Endothelial cell of umbilical vein (primary cell): Measurements from ENCODE around the gene SMURF2. TPM values are rescaled to one million over a fixed set of nuclear protein-coding genes. Genes with fewer than 3 reads are reported as not detected.

Experiments used
- Bru-seq: library from RNA; stranded (reverse); fragments of 400-500 nt; gene quantifications from one replicate; lab custom pipeline; 2021; lab: Mats Ljungman, UMichigan
- BruChase-seq, 2 experiments: library from RNA; stranded (reverse); fragments of 400-500 nt; gene quantifications; one replicate each; lab custom pipeline; 2021; lab: Mats Ljungman, UMichigan
- BruUV-seq: library from RNA; stranded (reverse); fragments of 400-500 nt; replicated peaks from 2 replicates; lab custom pipeline; 2021; lab: Mats Ljungman, UMichigan
- CTCF ChIA-PET: fragments of 300-600, 350-600 bp; sonication (Branson Sonifier 250); formaldehyde crosslinking; loops from one replicate; lab custom pipeline; 2021; ENCODE audit warnings: antibody characterized with exemption, inconsistent platforms; lab: Charles Lee
- POLR2A ChIA-PET: fragments of 300-600, 350-600 bp; sonication (Branson Sonifier 250); formaldehyde crosslinking; loops from one replicate; lab custom pipeline; 2021; ENCODE audit warnings: antibody characterized with exemption, inconsistent platforms; lab: Charles Lee
- DNase-seq: peaks from one replicate; pipeline ENCODE4 v3.0.0-alpha.2; 2011; ENCODE audit warnings: low read depth, low spot score
- FAIRE-seq: peaks from 2 replicates; lab custom pipeline; 2011; peaks lifted over from hg19 to GRCh38; lab: Jason Lieb, UNC
- H2AFZ ChIP-seq: 2 replicates; pipeline ENCODE4 v1.6.0; 2012; ENCODE audit warnings: low read depth, low read length, control low read depth, inconsistent platforms
- H3K27ac ChIP-seq: 2 replicates; pipeline ENCODE4 v1.5.1; 2011; ENCODE audit warnings: low read depth, mild to moderate bottlenecking, control low read depth, low read length, moderate library complexity; ENCODE audit not compliant: insufficient read depth
- H3K27me3 ChIP-seq, 2 experiments: 2 replicates each; pipeline versions ENCODE4 v1.6.0 to v1.6.1; 2011; ENCODE audit warnings: low read length in 2 of 2, mixed read lengths in 1 of 2; ENCODE audit not compliant: control insufficient read depth in 2 of 2, insufficient read depth in 2 of 2
- H3K36me3 ChIP-seq, 2 experiments: 2 replicates in 1 of 2; 3 replicates in 1 of 2; pipeline ENCODE4 v1.5.1; 2011; ENCODE audit warnings: low read length in 2 of 2, mild to moderate bottlenecking in 1 of 2, moderate library complexity in 1 of 2; ENCODE audit not compliant: control insufficient read depth in 2 of 2, insufficient read depth in 2 of 2; ENCODE audit errors: extremely low read depth in 1 of 2
- H3K4me1 ChIP-seq: 3 replicates; pipeline ENCODE4 v1.5.1; 2011; ENCODE audit warnings: mild to moderate bottlenecking, low read length; ENCODE audit not compliant: control insufficient read depth, insufficient read depth; ENCODE audit errors: extremely low read depth
- H3K4me2 ChIP-seq: 2 replicates; pipeline ENCODE4 v1.6.1; 2011; ENCODE audit warnings: low read length, control low read depth, mixed read lengths; ENCODE audit not compliant: insufficient read depth
- H3K4me3 ChIP-seq, 3 experiments: fragments of 200-600 bp in 1 of 3; sonication (generic), shearing (Covaris generic) in 1 of 3; replicated peaks in 1 of 3; 2 replicates each; pipeline ENCODE4 v1.5.1; 2011 to 2016; ENCODE audit warnings: control low read depth in 3 of 3, low read length in 3 of 3, mild to moderate bottlenecking in 2 of 3, inconsistent platforms in 1 of 3, low read depth in 1 of 3, moderate library complexity in 1 of 3; ENCODE audit not compliant: insufficient read depth in 1 of 3
- H3K79me2 ChIP-seq: 2 replicates; pipeline ENCODE4 v1.6.0; 2012; ENCODE audit warnings: low read length, inconsistent platforms; ENCODE audit not compliant: control insufficient read depth, insufficient read depth
- H3K9ac ChIP-seq: replicated peaks from 2 replicates; pipeline ENCODE3; 2011; ENCODE audit warnings: low read length, control low read depth; ENCODE audit not compliant: insufficient read depth; ENCODE audit errors: extremely low read depth
- H3K9me1 ChIP-seq: replicated peaks from 3 replicates; pipeline ENCODE4 v1.6.0; 2011; ENCODE audit warnings: mild to moderate bottlenecking, low read length; ENCODE audit not compliant: control insufficient read depth, insufficient read depth; ENCODE audit errors: extremely low read depth
- H3K9me3 ChIP-seq: replicated peaks from 2 replicates; pipeline ENCODE4 v1.5.1; 2012; ENCODE audit warnings: low read length, inconsistent platforms; ENCODE audit not compliant: control insufficient read depth, insufficient read depth
- H4K20me1 ChIP-seq: replicated peaks from 2 replicates; pipeline ENCODE3; 2011; ENCODE audit warnings: mild to moderate bottlenecking, low read length; ENCODE audit not compliant: control insufficient read depth, insufficient read depth; ENCODE audit errors: extremely low read depth
- POLR2A ChIP-seq: IDR thresholded peaks from 2 replicates; pipeline ENCODE4 v1.6.1; 2012; ENCODE audit warnings: low read depth, mild to moderate bottlenecking, control low read depth, low read length
- POLR2AphosphoS5 ChIP-seq: IDR thresholded peaks from 2 replicates; pipeline ENCODE4 v1.6.1; 2012; ENCODE audit warnings: low read depth, mild to moderate bottlenecking, control low read depth, low read length, moderate library complexity; ENCODE audit not compliant: insufficient read depth
- dilution Hi-C: fragments of 300-500 bp; cut with MboI; formaldehyde crosslinking; loops from one replicate; pipeline ENCODE4 v1.15.0; 2019; ENCODE audit warnings: low sequenced_read_pairs; ENCODE audit not compliant: extremely low pct_ligation_motif_present
- intact Hi-C: fragments of 100-400 bp; cut with micrococcal nuclease; formaldehyde crosslinking; loops from one replicate; pipeline ENCODE4 v1.10.0; 2022
- long read RNA-seq: library from polyadenylated mRNA; stranded (forward); transcript quantifications from one replicate; pipeline ENCODE4 v2.0.0, GENCODE V29; 2021
- polyA minus RNA-seq, 3 experiments: library from RNA; depleted of rRNA, polyadenylated mRNA; stranded (reverse); fragments of >200 nt; gene quantifications; 1 replicate in 1 of 3; 2 replicates in 2 of 3; pipeline ENCODE4 v1.2.3, GENCODE V29; 2011
- polyA plus RNA-seq, 4 experiments: library from polyadenylated mRNA; depleted of rRNA in 3 of 4; stranded (reverse) in 3 of 4; unstranded in 1 of 4; fragments of >200 nt; gene quantifications; 2 replicates each; pipeline versions ENCODE4 v1.2.1 to v1.2.3, GENCODE V29; 2011 to 2012; ENCODE audit warnings: missing spikeins in 1 of 4
- total RNA-seq: library from RNA; stranded (reverse); gene quantifications from 2 replicates; pipeline ENCODE4 v1.2.3, GENCODE V29; 2021
- TF ChIP-seq, protein P1 (sequence below), 2 donors: IDR thresholded peaks; 1 replicate in 1 of 2; 2 replicates in 1 of 2; pipeline ENCODE4 v1.5.1; 2011; ENCODE audit warnings: low read length in 2 of 2, mild to moderate bottlenecking in 2 of 2, moderate library complexity in 2 of 2, control low read depth in 1 of 2, inconsistent platforms in 1 of 2, low read depth in 1 of 2; ENCODE audit not compliant: insufficient read depth in 1 of 2; ENCODE audit errors: extremely low read depth in 1 of 2
- TF ChIP-seq, protein P2 (sequence below): IDR thresholded peaks from 2 replicates; pipeline ENCODE4 v1.6.1; 2011; ENCODE audit not compliant: insufficient read depth, insufficient read length

SMURF2 gene
- total RNA-seq (105 and 108 TPM in 2 replicates), polyA plus RNA-seq (23.8 and 32.9 TPM in 2 replicates), polyA minus RNA-seq (143 and 160 TPM in 2 replicates), Bru-seq, nascent RNA (percentile 99 among the genes with signal in this experiment), BruChase-seq, experiment 1, labeled RNA remaining after a 6-hour chase (percentile 95 among the genes with signal in this experiment), BruChase-seq, experiment 2, labeled RNA remaining after a 2-hour chase (percentile 97 among the genes with signal in this experiment)
- 39.6 and 40.3 TPM in 2 replicates for polyA plus RNA-seq (2011; cell fraction: cytosol; rRNA removed)
- polyA plus RNA-seq (2011; cell fraction: nucleus; rRNA removed), result 103 and 124 TPM in 2 replicates
- polyA plus RNA-seq (2012), result 124 and 143 TPM in 2 replicates
- polyA minus RNA-seq (2011; cell fraction: cytosol; rRNA and poly(A)+ RNA removed), result 9.0 TPM
- polyA minus RNA-seq (2011; cell fraction: nucleus; rRNA and poly(A)+ RNA removed), result 144 and 211 TPM in 2 replicates
- long read RNA-seq, full-length matches to known transcripts, result 162 of 280 reads
- long read RNA-seq, partial matches to known transcripts, result 21 of 280 reads
- long read RNA-seq, other reads (novel, unspliced or antisense), result 97 of 280 reads

DNA sequence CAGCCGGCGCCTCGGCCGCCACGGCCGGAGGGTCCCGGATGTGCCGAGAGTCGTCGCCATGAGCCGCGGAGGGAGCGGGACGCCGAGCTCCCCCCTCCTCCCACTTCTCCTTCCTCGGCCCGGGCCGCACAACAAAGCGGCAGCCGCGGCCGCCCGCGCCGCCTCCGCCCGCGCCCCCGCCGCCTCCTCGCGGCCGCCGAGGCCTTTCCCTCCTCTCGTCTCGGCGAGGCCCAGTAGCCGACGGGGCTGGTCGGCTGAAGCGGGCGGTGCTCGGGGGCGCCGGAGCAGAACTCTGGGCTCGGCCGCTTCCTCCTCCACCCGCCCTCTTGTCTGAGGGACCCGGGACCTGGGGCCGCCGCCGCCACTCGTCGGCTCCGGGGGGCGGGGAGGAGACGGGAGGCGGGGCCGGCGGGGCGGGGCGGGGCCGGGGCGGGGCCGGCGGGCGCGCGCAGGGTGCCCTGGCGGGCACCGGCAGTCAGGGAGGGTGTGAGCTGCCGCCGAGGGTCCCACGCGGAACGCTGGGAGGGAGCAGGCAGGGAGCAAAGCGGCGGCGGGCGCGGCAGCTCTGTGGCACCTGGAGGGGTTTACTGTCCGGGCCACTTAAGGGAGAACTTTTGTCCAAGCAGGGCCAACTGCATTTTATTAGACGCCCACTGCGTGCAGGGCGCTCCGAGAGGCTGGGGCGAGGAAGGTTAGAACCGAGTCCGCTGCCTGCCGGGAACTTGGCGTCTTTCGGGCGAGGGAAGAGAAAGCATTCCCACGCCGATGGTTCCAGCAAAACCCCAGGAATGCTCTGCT lies at the start of gene SMURF2:
SMURF2 (minus strand) TSS at position 332 of the 798 bp plus-strand sequence. CDS start 427 bp downstream, outside the sequence.
- no peak for FAIRE-seq
- Histone ChIP-seq H3K9me3 (no peaks in the 10 kb centered on the region), H3K4me3 (peak within 1 kb of the TSS; percentile 92 to 97 (median 95)), H3K4me1 (peaks cover 29% of the 10 kb centered on the region), H3K79me2 (peaks cover 58% of the 10 kb centered on the region), H3K27me3 (no peaks in the 10 kb centered on the region), H4K20me1 (peaks cover 4% of the 10 kb centered on the region), H3K9me1 (no peaks in the 10 kb centered on the region), H3K9ac (peak within 1 kb of the TSS; percentile 97), H2AFZ (peak within 1 kb of the TSS; percentile 70), H3K36me3 (no peaks in the 10 kb centered on the region), H3K27ac (peak within 1 kb of the TSS; percentile 86), H3K4me2 (peak within 1 kb of the TSS; percentile 100)
- BruUV-seq, result TSS peak; percentile 64
- POLR2A ChIA-PET, result interaction anchor here (1.0 to 1.9 kb wide), 2 partner anchors 11 to 46 kb away, joined by 3 to 10 read pairs; no protein-coding TSS in a partner anchor
- CTCF ChIA-PET, result interaction anchor here (0.8 to 1.4 kb wide), 6 partner anchors 13 to 77 kb away, joined by 3 to 8 read pairs (median 4); no protein-coding TSS in a partner anchor
- DNase-seq, result peak; percentile 68
- intact Hi-C loops, result loop anchor here (1.0 to 2.0 kb wide), 3 partner anchors 21 to 75 kb away; no protein-coding TSS in a partner anchor
- TF ChIP-seq, protein P1, sequence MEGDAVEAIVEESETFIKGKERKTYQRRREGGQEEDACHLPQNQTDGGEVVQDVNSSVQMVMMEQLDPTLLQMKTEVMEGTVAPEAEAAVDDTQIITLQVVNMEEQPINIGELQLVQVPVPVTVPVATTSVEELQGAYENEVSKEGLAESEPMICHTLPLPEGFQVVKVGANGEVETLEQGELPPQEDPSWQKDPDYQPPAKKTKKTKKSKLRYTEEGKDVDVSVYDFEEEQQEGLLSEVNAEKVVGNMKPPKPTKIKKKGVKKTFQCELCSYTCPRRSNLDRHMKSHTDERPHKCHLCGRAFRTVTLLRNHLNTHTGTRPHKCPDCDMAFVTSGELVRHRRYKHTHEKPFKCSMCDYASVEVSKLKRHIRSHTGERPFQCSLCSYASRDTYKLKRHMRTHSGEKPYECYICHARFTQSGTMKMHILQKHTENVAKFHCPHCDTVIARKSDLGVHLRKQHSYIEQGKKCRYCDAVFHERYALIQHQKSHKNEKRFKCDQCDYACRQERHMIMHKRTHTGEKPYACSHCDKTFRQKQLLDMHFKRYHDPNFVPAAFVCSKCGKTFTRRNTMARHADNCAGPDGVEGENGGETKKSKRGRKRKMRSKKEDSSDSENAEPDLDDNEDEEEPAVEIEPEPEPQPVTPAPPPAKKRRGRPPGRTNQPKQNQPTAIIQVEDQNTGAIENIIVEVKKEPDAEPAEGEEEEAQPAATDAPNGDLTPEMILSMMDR (IDR thresholded peaks at IDR 0.05; ENCODE audit: extremely low read depth in 1 of 2, insufficient read depth in 1 of 2, low read depth in 1 of 2, low read length in 2 of 2), result no peak
- TF ChIP-seq POLR2A (peak; percentile 97), POLR2AphosphoS5 (peak; percentile 97)
- TF ChIP-seq, protein P2, sequence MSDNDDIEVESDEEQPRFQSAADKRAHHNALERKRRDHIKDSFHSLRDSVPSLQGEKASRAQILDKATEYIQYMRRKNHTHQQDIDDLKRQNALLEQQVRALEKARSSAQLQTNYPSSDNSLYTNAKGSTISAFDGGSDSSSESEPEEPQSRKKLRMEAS, result no peak
- dilution Hi-C loops, result no loop called here
